Neural progenitor cell (in vitro differentiated cells): Measurements from ENCODE around the gene TOMM40L. TPM values are rescaled to one million over a fixed set of nuclear protein-coding genes. Genes with fewer than 3 reads are reported as not detected.

Source experiments
- DNase-seq: peaks from one replicate; pipeline ENCODE4 v3.0.0-alpha.2; 2016; ENCODE audit warnings: low spot score
- H2AFZ ChIP-seq: fragments of 200-600 bp; sonication (generic); replicated peaks from 2 replicates; pipeline ENCODE4 v1.6.1; 2016; ENCODE audit warnings: antibody characterized with exemption
- H3F3A ChIP-seq: fragments of 200-600 bp; sonication (generic); 2 replicates; pipeline ENCODE4 v1.6.1; 2016; ENCODE audit warnings: antibody characterized with exemption, low read depth
- H3K27ac ChIP-seq: fragments of 200-600 bp; sonication (generic); 2 replicates; pipeline ENCODE4 v1.5.1; 2016; ENCODE audit warnings: mild to moderate bottlenecking
- H3K27me3 ChIP-seq: fragments of 200-600 bp; sonication (generic); 2 replicates; pipeline ENCODE4 v1.6.1; 2016; ENCODE audit warnings: mild to moderate bottlenecking, moderate library complexity
- H3K36me3 ChIP-seq: fragments of 200-600 bp; sonication (generic); 2 replicates; pipeline ENCODE4 v1.5.1; 2016
- H3K4me1 ChIP-seq: fragments of 200-600 bp; sonication (generic); 2 replicates; pipeline ENCODE4 v1.6.1; 2016; ENCODE audit warnings: mixed run types
- H3K4me2 ChIP-seq: fragments of 200-600 bp; sonication (generic); 2 replicates; pipeline ENCODE4 v1.6.1; 2016
- H3K4me3 ChIP-seq: fragments of 200-600 bp; sonication (generic); 2 replicates; pipeline ENCODE4 v1.5.1; 2016
- H3K79me2 ChIP-seq: fragments of 200-600 bp; sonication (generic); 2 replicates; pipeline ENCODE4 v1.6.1; 2016; ENCODE audit warnings: low read depth
- H3K9ac ChIP-seq: fragments of 200-600 bp; sonication (generic); 2 replicates; pipeline ENCODE4 v1.6.1; 2016
- H3K9me3 ChIP-seq: fragments of 200-600 bp; sonication (generic); 2 replicates; pipeline ENCODE4 v1.5.1; 2016; ENCODE audit warnings: low read depth
- H4K20me1 ChIP-seq: fragments of 200-600 bp; sonication (generic); 2 replicates; pipeline ENCODE4 v1.6.1; 2016; ENCODE audit warnings: low read depth
- H3K27ac Mint-ChIP-seq: 3 replicates; pipeline ENCODE4 v1.8.0; 2021; ENCODE audit warnings: mixed read lengths
- H3K27me3 Mint-ChIP-seq: 2 replicates; pipeline ENCODE4 v1.8.0; 2022; ENCODE audit warnings: low read depth, mild to moderate bottlenecking, inconsistent platforms, moderate library complexity, mixed read lengths; ENCODE audit not compliant: insufficient read depth
- H3K36me3 Mint-ChIP-seq: 3 replicates; pipeline ENCODE4 v1.8.0; 2021; ENCODE audit warnings: mixed read lengths
- H3K4me1 Mint-ChIP-seq: 3 replicates; pipeline ENCODE4 v1.8.0; 2021; ENCODE audit warnings: mixed read lengths
- H3K4me3 Mint-ChIP-seq: 3 replicates; pipeline ENCODE4 v1.8.0; 2021; ENCODE audit warnings: mild to moderate bottlenecking, moderate library complexity, mixed read lengths
- H3K9me3 Mint-ChIP-seq: 3 replicates; pipeline ENCODE4 v1.8.0; 2020; ENCODE audit warnings: mixed read lengths
- CTCF ChIP-seq: fragments of 200-600 bp; sonication (generic); IDR thresholded peaks from 2 replicates; pipeline ENCODE4 v1.5.1; 2017; ENCODE audit warnings: antibody characterized with exemption, mild to moderate bottlenecking
- EZH2 ChIP-seq: fragments of 200-600 bp; sonication (generic); IDR thresholded peaks from 2 replicates; pipeline ENCODE4 v1.6.1; 2017; ENCODE audit warnings: antibody characterized with exemption, mild to moderate bottlenecking, moderate library complexity
- EZH2phosphoT487 ChIP-seq: fragments of 200-600 bp; sonication (generic); IDR thresholded peaks from 2 replicates; pipeline ENCODE4 v1.6.1; 2017; ENCODE audit warnings: antibody characterized with exemption
- total RNA-seq: library from RNA; depleted of rRNA; stranded (reverse); fragments of >200 nt; gene quantifications from 2 replicates; pipeline ENCODE4 v1.2.3, GENCODE V29; 2015; ENCODE audit warnings: low replicate concordance

Gene TOMM40L
- total RNA-seq, 1 donor from 2014 or later, result 7.2 TPM

- Mint-ChIP-seq H3K4me1 (peaks cover 48% of the 10 kb centered on the region), H3K4me3 (no peak overlapping the region), H3K27ac (no peak overlapping the region), H3K9me3 (no peaks in the 10 kb centered on the region), H3K27me3 (peaks cover 8% of the 10 kb centered on the region), H3K36me3 (no peaks in the 10 kb centered on the region)
- no peak overlapping the region for H3K9ac ChIP-seq
- no peak for DNase-seq
- no peak overlapping the region for H2AFZ ChIP-seq
- H3K4me3 ChIP-seq, result no peak overlapping the region
- peaks cover 41% of the 10 kb centered on the region for H3K4me1 ChIP-seq
- H4K20me1 ChIP-seq, result no peaks in the 10 kb centered on the region
- TF ChIP-seq CTCF, result no peak
- no peak for TF ChIP-seq EZH2
- TF ChIP-seq EZH2phosphoT487, result no peak
- H3K9me3 ChIP-seq, result no peaks in the 10 kb centered on the region
- no peaks in the 10 kb centered on the region for H3K27me3 ChIP-seq
- H3K4me2 ChIP-seq, result no peak overlapping the region
- no peaks in the 10 kb centered on the region for H3K36me3 ChIP-seq
- no peak overlapping the region for H3K27ac ChIP-seq
- H3K79me2 ChIP-seq, result no peaks in the 10 kb centered on the region
- peaks cover 27% of the 10 kb centered on the region for H3F3A ChIP-seq
Measured at GRCh38 chr1:161195171-161195570, 30.7 kb upstream of the TOMM40L start.

GRCh38 chr1:161196111-161196510, 29.7 kb upstream of the TOMM40L start:
- no peak overlapping the region for H3K27ac ChIP-seq
- peak overlapping the region; percentile 27 for H3K4me3 Mint-ChIP-seq

GRCh38 chr1:161196521-161197451, 29.1 kb upstream of the TOMM40L start:
- Histone ChIP-seq H3K36me3 (no peaks in the 10 kb centered on the region), H3K27ac (peak overlapping the region; percentile 5), H3K27me3 (no peaks in the 10 kb centered on the region), H3K79me2 (no peaks in the 10 kb centered on the region), H3K4me2 (peak overlapping the region; percentile 83), H4K20me1 (no peaks in the 10 kb centered on the region), H3K9me3 (no peaks in the 10 kb centered on the region), H3K4me3 (peak overlapping the region; percentile 11), H2AFZ (no peak overlapping the region), H3K4me1 (peaks cover 57% of the 10 kb centered on the region), H3F3A (peaks cover 42% of the 10 kb centered on the region), H3K9ac (peak overlapping the region; percentile 0)
- Mint-ChIP-seq H3K4me3 (peak overlapping the region; percentile 62), H3K9me3 (no peaks in the 10 kb centered on the region), H3K27me3 (peaks cover 7% of the 10 kb centered on the region), H3K36me3 (no peaks in the 10 kb centered on the region), H3K4me1 (peaks cover 58% of the 10 kb centered on the region), H3K27ac (peak overlapping the region; percentile 90)
- peak; percentile 71 for DNase-seq
- TF ChIP-seq CTCF (no peak), EZH2 (no peak), EZH2phosphoT487 (no peak)

More at GRCh38 chr1:161196111-161196510, 29.7 kb upstream of the TOMM40L start:
- Histone ChIP-seq H3K4me1 (peaks cover 50% of the 10 kb centered on the region), H3K79me2 (no peaks in the 10 kb centered on the region), H3K4me2 (no peak overlapping the region), H3K36me3 (no peaks in the 10 kb centered on the region), H3F3A (peaks cover 36% of the 10 kb centered on the region), H4K20me1 (no peaks in the 10 kb centered on the region), H3K27me3 (no peaks in the 10 kb centered on the region), H3K9me3 (no peaks in the 10 kb centered on the region), H3K9ac (no peak overlapping the region), H2AFZ (no peak overlapping the region), H3K4me3 (no peak overlapping the region)
- no peak for DNase-seq
- no peaks in the 10 kb centered on the region for H3K36me3 Mint-ChIP-seq
- peaks cover 55% of the 10 kb centered on the region for H3K4me1 Mint-ChIP-seq
- TF ChIP-seq EZH2, result no peak
- peaks cover 8% of the 10 kb centered on the region for H3K27me3 Mint-ChIP-seq
- peak overlapping the region; percentile 10 for H3K27ac Mint-ChIP-seq
- H3K9me3 Mint-ChIP-seq, result no peaks in the 10 kb centered on the region
